Umbilical cord (tissue), 2 donors: ENCODE measurements around the gene CYSRT1. TPM values are rescaled to one million over a fixed set of nuclear protein-coding genes. Genes with fewer than 3 reads are reported as not detected.

ENCODE experiments used
- DNase-seq: peaks from one replicate; pipeline ENCODE4 v3.0.0-alpha.2; 2015; ENCODE audit warnings: low spot score
- total RNA-seq: library from RNA; depleted of rRNA; stranded (reverse); fragments of >200 nt; gene quantifications from one replicate; pipeline ENCODE4 v1.2.3, GENCODE V29; 2014; ENCODE audit warnings: low replicate concordance; ENCODE audit not compliant: insufficient read depth

CYSRT1 gene
- total RNA-seq, 1 donor from 2014 or later = 0.96 TPM

GRCh38 chr9:137226338-137227053 lies 1.5 kb downstream of the CYSRT1 start:
- no peak for DNase-seq

- DNase-seq = peak; percentile 63
Observed at GRCh38 chr9:137227054-137227852, 2.3 kb downstream of the CYSRT1 start, which contains the start of gene RNF224. RNF224 (plus strand) TSS chr9:137227502; CDS start chr9:137228336, 834 bp downstream.

GRCh38 chr9:137227853-137228505 lies 3.0 kb downstream of the CYSRT1 start:
- DNase-seq = no peak

GRCh38 chr9:137228506-137228967 lies 3.6 kb downstream of the CYSRT1 start:
- no peak for DNase-seq

- DNase-seq = no peak
Observed at GRCh38 chr9:137228968-137229896, 4.3 kb downstream of the CYSRT1 start.

GRCh38 chr9:137229903-137230704 lies 5.1 kb downstream of the CYSRT1 start:
- DNase-seq = no peak

- DNase-seq = no peak
Observed at GRCh38 chr9:137230705-137231371, 5.9 kb downstream of the CYSRT1 start, which contains the start of gene SLC34A3. SLC34A3 (plus strand) TSS chr9:137230901; CDS start chr9:137231703, 802 bp downstream.

GRCh38 chr9:137231372-137232039 lies 6.5 kb downstream of the CYSRT1 start:
- no peak for DNase-seq

GRCh38 chr9:137232101-137232500 lies 7.1 kb downstream of the CYSRT1 start:
- DNase-seq = no peak

GRCh38 chr9:137232510-137232909 lies 7.5 kb downstream of the CYSRT1 start:
- no peak for DNase-seq

GRCh38 chr9:137233143-137233980 lies 8.4 kb downstream of the CYSRT1 start:
- DNase-seq = no peak

GRCh38 chr9:137234055-137234697 lies 9.2 kb downstream of the CYSRT1 start:
- no peak for DNase-seq

- DNase-seq = no peak
Observed at GRCh38 chr9:137234758-137235423, 9.9 kb downstream of the CYSRT1 start.

- DNase-seq = no peak
Observed at GRCh38 chr9:137235424-137236237, 10.7 kb downstream of the CYSRT1 start.

- peak; percentile 81 for DNase-seq
Observed at GRCh38 chr9:137236238-137236935, 11.4 kb downstream of the CYSRT1 start.
